Stomach (tissue), 4 donors: Measurements from ENCODE around the gene KRTAP10-10.
"Not testable (repeated sequence)": the region's sequence is repeated elsewhere in the genome, so short reads cannot be mapped to it uniquely, and the experiment has no call there.

Experiments
- CTCF ChIP-seq, 7 experiments: fragments of 450-650 bp in 4 of 7; fragments of 200-600 bp in 3 of 7; sonication (generic) in 3 of 7; IDR thresholded peaks; one replicate each; pipeline ENCODE4 v1.5.1; 2016 to 2019; ENCODE audit warnings: antibody characterized with exemption in 7 of 7, control low read depth in 2 of 7, mild to moderate bottlenecking in 1 of 7
- POLR2A ChIP-seq, 4 donors: fragments of 450-650 bp; IDR thresholded peaks; one replicate each; pipeline ENCODE4 v1.6.1; 2016; ENCODE audit warnings: antibody characterized with exemption in 4 of 4, control low read depth in 2 of 4, mild to moderate bottlenecking in 1 of 4, moderate library complexity in 1 of 4
- POLR2AphosphoS5 ChIP-seq, 3 donors: sonication (generic); formaldehyde crosslinking; IDR thresholded peaks; one replicate each; pipeline ENCODE4 v1.6.1; 2016; ENCODE audit warnings: antibody characterized with exemption in 3 of 3

- TF ChIP-seq CTCF, POLR2AphosphoS5, POLR2A (IDR thresholded peaks at IDR 0.05): not testable (repeated sequence)
Measured at GRCh38 chr21:44627181-44627822, 9.9 kb upstream of the KRTAP10-10 start.
